PC-9 (cell line): ENCODE measurements around the gene RPA3. TPM values are rescaled to one million over a fixed set of nuclear protein-coding genes. Genes with fewer than 3 reads are reported as not detected.

ENCODE experiments used
- BruUV-seq: library from RNA; stranded (reverse); fragments of 400-500 nt; replicated peaks from 2 replicates; lab custom pipeline; 2021; lab: Mats Ljungman, UMichigan
- CTCF ChIA-PET: fragments of 300-600 bp; sonication (Branson Sonifier 250); formaldehyde crosslinking; loops from one replicate; lab custom pipeline; 2022; ENCODE audit warnings: antibody characterized with exemption; lab: Charles Lee
- POLR2A ChIA-PET: fragments of 300-600 bp; sonication (Branson Sonifier 250); formaldehyde crosslinking; loops from one replicate; lab custom pipeline; 2022; ENCODE audit warnings: antibody characterized with exemption; ENCODE audit not compliant: unreplicated experiment; lab: Charles Lee
- DNase-seq, 2 experiments: peaks; one replicate each; pipeline versions ENCODE4 v3.0.0 to v3.0.0-alpha.2; 2015 to 2022; ENCODE audit warnings: mixed read lengths in 1 of 2
- H2AFZ ChIP-seq: fragments of 200-600 bp; sonication (generic); 2 replicates; pipeline ENCODE4 v1.8.1; 2017; ENCODE audit warnings: antibody characterized with exemption
- H3F3A ChIP-seq: fragments of 200-600 bp; sonication (generic); 2 replicates; pipeline ENCODE4 v1.8.1; 2017; ENCODE audit warnings: antibody characterized with exemption, mild to moderate bottlenecking, low read depth; ENCODE audit not compliant: insufficient read depth
- H3K27ac ChIP-seq: fragments of 200-600 bp; sonication (generic); 2 replicates; pipeline ENCODE4 v1.6.1; 2016; ENCODE audit warnings: mixed run types
- H3K27me3 ChIP-seq: fragments of 200-600 bp; sonication (generic); 2 replicates; pipeline ENCODE4 v1.6.1; 2016; ENCODE audit warnings: low read depth, mixed run types; ENCODE audit not compliant: insufficient read depth
- H3K36me3 ChIP-seq: fragments of 200-600 bp; sonication (generic); 2 replicates; pipeline ENCODE4 v1.6.1; 2016; ENCODE audit warnings: low read depth, mixed run types
- H3K4me1 ChIP-seq: fragments of 200-600 bp; sonication (generic); replicated peaks from 2 replicates; pipeline ENCODE4 v1.6.1; 2016; ENCODE audit warnings: mixed run types; ENCODE audit not compliant: insufficient read depth
- H3K4me2 ChIP-seq: fragments of 200-600 bp; sonication (generic); 2 replicates; pipeline ENCODE4 v1.6.1; 2017; ENCODE audit warnings: mixed run types
- H3K4me3 ChIP-seq: fragments of 200-600 bp; sonication (generic); 2 replicates; pipeline ENCODE4 v1.6.1; 2016; ENCODE audit warnings: mixed run types
- H3K79me2 ChIP-seq: fragments of 200-600 bp; sonication (generic); 2 replicates; pipeline ENCODE4 v1.6.1; 2017; ENCODE audit warnings: low read depth, mixed run types
- H3K9me2 ChIP-seq: fragments of 200-600 bp; sonication (generic); 2 replicates; pipeline ENCODE4 v1.8.1; 2017; ENCODE audit warnings: mild to moderate bottlenecking; ENCODE audit not compliant: insufficient read depth
- H3K9me3 ChIP-seq: fragments of 200-600 bp; sonication (generic); 2 replicates; pipeline ENCODE4 v1.8.1; 2016; ENCODE audit warnings: low read depth; ENCODE audit not compliant: insufficient read depth
- H4K20me1 ChIP-seq: fragments of 200-600 bp; sonication (generic); 2 replicates; pipeline ENCODE4 v1.8.1; 2017; ENCODE audit not compliant: insufficient read depth
- EZH2 ChIP-seq: fragments of 200-600 bp; sonication (generic); IDR thresholded peaks from 2 replicates; pipeline ENCODE4 v1.8.0; 2017; ENCODE audit warnings: antibody characterized with exemption, low read depth
- intact Hi-C: fragments of 100-400 bp; cut with micrococcal nuclease; formaldehyde crosslinking; loops from one replicate; pipeline ENCODE4 v1.10.0; 2022; ENCODE audit not compliant: unreplicated experiment
- total RNA-seq: library from RNA; stranded (reverse); gene quantifications from 2 replicates; pipeline ENCODE4 v1.2.3, GENCODE V29; 2021
- TF ChIP-seq, protein P1 (sequence below): fragments of 200-600 bp; sonication (generic); conservative IDR thresholded peaks from 2 replicates; pipeline ENCODE4 v1.6.1; 2017; ENCODE audit warnings: mixed run types, antibody characterized with exemption, mild to moderate bottlenecking, moderate library complexity

RPA3 gene
- total RNA-seq, 1 experiment from 2014 or later = 166 TPM

DNA sequence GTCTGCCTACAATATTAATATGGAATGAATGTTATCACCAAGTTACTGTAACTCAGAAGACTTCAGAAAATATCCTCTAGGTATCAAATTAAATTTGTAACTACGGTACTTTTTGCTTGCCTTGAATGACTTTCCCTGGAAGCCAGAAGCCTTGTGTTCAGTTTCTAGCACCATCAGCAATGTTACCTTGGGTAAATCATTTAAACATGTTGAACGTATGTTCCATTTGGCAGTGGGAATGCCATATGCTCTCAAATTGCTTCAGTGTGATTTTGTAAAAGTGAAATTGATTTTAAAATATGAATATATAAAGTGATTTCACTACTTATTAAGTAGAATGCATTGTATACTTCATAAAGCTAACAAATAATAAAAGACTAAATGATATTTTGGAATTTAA lies 11.2 kb downstream of the RPA3 start:
- no peaks in the 10 kb centered on the region; the same call in 1 of the 2 replicates for H4K20me1 ChIP-seq
- no peaks in the 10 kb centered on the region for H3K9me2 ChIP-seq
- H3K36me3 ChIP-seq = no peaks in the 10 kb centered on the region
- no peak overlapping the region for H3K27ac ChIP-seq
- no peaks in the 10 kb centered on the region for H3F3A ChIP-seq
- H3K4me2 ChIP-seq = no peak overlapping the region
- no TSS peak for BruUV-seq
- DNase-seq = no peak
- TF ChIP-seq, protein P1, sequence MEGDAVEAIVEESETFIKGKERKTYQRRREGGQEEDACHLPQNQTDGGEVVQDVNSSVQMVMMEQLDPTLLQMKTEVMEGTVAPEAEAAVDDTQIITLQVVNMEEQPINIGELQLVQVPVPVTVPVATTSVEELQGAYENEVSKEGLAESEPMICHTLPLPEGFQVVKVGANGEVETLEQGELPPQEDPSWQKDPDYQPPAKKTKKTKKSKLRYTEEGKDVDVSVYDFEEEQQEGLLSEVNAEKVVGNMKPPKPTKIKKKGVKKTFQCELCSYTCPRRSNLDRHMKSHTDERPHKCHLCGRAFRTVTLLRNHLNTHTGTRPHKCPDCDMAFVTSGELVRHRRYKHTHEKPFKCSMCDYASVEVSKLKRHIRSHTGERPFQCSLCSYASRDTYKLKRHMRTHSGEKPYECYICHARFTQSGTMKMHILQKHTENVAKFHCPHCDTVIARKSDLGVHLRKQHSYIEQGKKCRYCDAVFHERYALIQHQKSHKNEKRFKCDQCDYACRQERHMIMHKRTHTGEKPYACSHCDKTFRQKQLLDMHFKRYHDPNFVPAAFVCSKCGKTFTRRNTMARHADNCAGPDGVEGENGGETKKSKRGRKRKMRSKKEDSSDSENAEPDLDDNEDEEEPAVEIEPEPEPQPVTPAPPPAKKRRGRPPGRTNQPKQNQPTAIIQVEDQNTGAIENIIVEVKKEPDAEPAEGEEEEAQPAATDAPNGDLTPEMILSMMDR = no peak
- TF ChIP-seq EZH2 = no peak
- POLR2A ChIA-PET = no interaction called here
- no peaks in the 10 kb centered on the region for H3K4me1 ChIP-seq
- H3K9me3 ChIP-seq = no peaks in the 10 kb centered on the region
- H2AFZ ChIP-seq = no peak overlapping the region
- intact Hi-C loops = no loop called here
- H3K79me2 ChIP-seq = no peaks in the 10 kb centered on the region
- CTCF ChIA-PET = interaction anchor here (0.6 kb wide), 1 partner anchor 440 kb away, joined by 7 read pairs; no protein-coding TSS in a partner anchor
- no peak overlapping the region for H3K4me3 ChIP-seq
- H3K27me3 ChIP-seq = no peaks in the 10 kb centered on the region

DNA sequence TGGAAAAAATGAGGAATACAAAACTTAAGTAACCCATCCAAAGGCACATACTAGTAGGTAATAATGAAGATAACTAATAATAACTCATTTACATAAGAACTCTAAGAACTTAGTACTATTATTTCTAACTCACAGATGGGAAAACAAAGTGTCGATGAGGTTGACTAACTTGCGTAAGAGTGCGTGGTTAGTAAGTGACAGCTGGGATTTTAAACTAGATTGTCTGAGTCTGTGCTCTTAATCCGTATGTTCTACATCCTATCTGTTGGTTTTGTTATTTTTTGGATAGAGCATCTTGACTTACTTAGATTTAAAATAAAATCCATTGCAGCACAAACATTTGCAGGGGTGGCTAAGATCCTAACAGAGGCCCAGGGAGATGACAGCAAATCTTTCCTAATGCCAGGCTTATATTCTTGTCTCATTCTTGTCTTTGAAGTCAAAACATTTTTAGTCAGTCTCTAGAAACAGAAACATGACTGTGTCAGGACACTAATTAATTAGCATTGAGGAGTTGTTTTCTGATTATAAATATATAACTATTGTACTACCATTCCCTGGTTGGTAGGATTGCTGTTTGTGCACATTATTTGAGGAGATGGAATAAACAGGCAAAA lies 11.7 kb downstream of the RPA3 start:
- intact Hi-C loops = no loop called here
- no peak overlapping the region for H3K4me3 ChIP-seq
- H4K20me1 ChIP-seq = no peaks in the 10 kb centered on the region; the same call in 1 of the 2 replicates
- DNase-seq = no peak
- H3K9me2 ChIP-seq = no peaks in the 10 kb centered on the region
- CTCF ChIA-PET = no interaction called here
- no peak for TF ChIP-seq EZH2
- TF ChIP-seq, protein P1 = no peak
- H3K27ac ChIP-seq = no peak overlapping the region
- H3K4me1 ChIP-seq = no peaks in the 10 kb centered on the region
- no peak overlapping the region for H2AFZ ChIP-seq
- H3K9me3 ChIP-seq = no peaks in the 10 kb centered on the region
- BruUV-seq = no TSS peak
- POLR2A ChIA-PET = no interaction called here
- H3K79me2 ChIP-seq = no peaks in the 10 kb centered on the region
- no peaks in the 10 kb centered on the region for H3F3A ChIP-seq
- H3K27me3 ChIP-seq = no peaks in the 10 kb centered on the region
- H3K4me2 ChIP-seq = no peak overlapping the region
- H3K36me3 ChIP-seq = no peaks in the 10 kb centered on the region

DNA sequence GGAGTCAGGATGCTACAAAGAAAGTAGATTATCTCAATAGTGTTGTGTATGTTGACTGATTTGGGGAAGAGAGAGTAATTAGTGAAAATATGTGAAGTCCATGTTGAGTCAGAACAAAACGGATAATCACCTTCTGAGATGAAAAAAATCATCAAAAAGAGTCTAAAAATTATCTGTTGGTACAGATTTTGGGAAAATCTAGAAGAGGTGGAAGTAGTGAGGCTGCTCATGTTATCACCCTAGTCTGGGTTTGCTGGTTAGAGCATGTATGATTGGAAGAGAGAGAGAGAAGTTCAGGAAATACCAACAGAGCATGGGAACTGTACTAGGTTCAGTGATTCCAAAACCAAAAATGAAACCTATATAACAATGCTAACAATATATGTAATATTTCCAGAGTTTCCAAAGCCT lies 12.3 kb downstream of the RPA3 start:
- POLR2A ChIA-PET = no interaction called here
- no peaks in the 10 kb centered on the region; the same call in 1 of the 2 replicates for H4K20me1 ChIP-seq
- H3K4me2 ChIP-seq = no peak overlapping the region
- no peak overlapping the region for H3K4me3 ChIP-seq
- TF ChIP-seq EZH2 = no peak
- TF ChIP-seq, protein P1 = no peak
- CTCF ChIA-PET = no interaction called here
- intact Hi-C loops = no loop called here
- no peaks in the 10 kb centered on the region for H3K79me2 ChIP-seq
- H2AFZ ChIP-seq = no peak overlapping the region
- no peaks in the 10 kb centered on the region for H3K9me2 ChIP-seq
- no peak for DNase-seq
- no peak overlapping the region for H3K27ac ChIP-seq
- no peaks in the 10 kb centered on the region for H3F3A ChIP-seq
- H3K9me3 ChIP-seq = no peaks in the 10 kb centered on the region
- H3K4me1 ChIP-seq = no peaks in the 10 kb centered on the region
- no peaks in the 10 kb centered on the region for H3K36me3 ChIP-seq
- no peaks in the 10 kb centered on the region for H3K27me3 ChIP-seq
- no TSS peak for BruUV-seq
